Activated CD8-positive, alpha-beta memory T cell treated with anti-CD3 and anti-CD28 coated beads, Interleukin-2, amount 10 ng/mL, durations not matched to agents 7 days and 5 days (primary cell): ENCODE results near the gene PHACTR2. TPM values are rescaled to one million over a fixed set of nuclear protein-coding genes. Genes with fewer than 3 reads are reported as not detected.

Experiments
- ATAC-seq: fragments of 150-1000 bp; cut with Tn5 transposase; one replicate; pipeline ENCODE4 v1.10.0; 2021; ENCODE audit warnings: moderate library complexity
- CTCF ChIA-PET: fragments of 350-600 bp; sonication (Branson Sonifier 250); formaldehyde crosslinking; loops from one replicate; lab custom pipeline; 2021; ENCODE audit warnings: antibody characterized with exemption; lab: Charles Lee
- DNase-seq: peaks from one replicate; pipeline ENCODE4 v3.0.0-alpha.2; 2020
- H3K27ac Mint-ChIP-seq: one replicate; pipeline ENCODE4 v1.8.0; 2021; ENCODE audit warnings: mild to moderate bottlenecking, mixed read lengths
- H3K27me3 Mint-ChIP-seq: one replicate; pipeline ENCODE4 v1.8.0; 2021; ENCODE audit warnings: mixed read lengths
- H3K36me3 Mint-ChIP-seq: one replicate; pipeline ENCODE4 v1.8.0; 2021; ENCODE audit warnings: mild to moderate bottlenecking, mixed read lengths
- H3K4me1 Mint-ChIP-seq: one replicate; pipeline ENCODE4 v1.8.0; 2021; ENCODE audit warnings: mixed read lengths
- H3K4me3 Mint-ChIP-seq: one replicate; pipeline ENCODE4 v1.8.0; 2021; ENCODE audit warnings: mild to moderate bottlenecking, moderate library complexity, mixed read lengths
- H3K9me3 Mint-ChIP-seq: one replicate; pipeline ENCODE4 v1.8.0; 2022; ENCODE audit warnings: low read depth, mixed read lengths
- total RNA-seq, 2 experiments: library from RNA; stranded (reverse); gene quantifications; one replicate each; pipeline ENCODE4 v1.2.3, GENCODE V29; 2021

Gene PHACTR2
- total RNA-seq, 2 experiments from 2014 or later: 24.2 to 28.0 TPM

GRCh38 chr6:143758551-143758950 lies 80.8 kb downstream of the PHACTR2 start:
- no peak for DNase-seq
- Mint-ChIP-seq H3K27me3 (no peaks in the 10 kb centered on the region), H3K9me3 (no peaks in the 10 kb centered on the region), H3K36me3 (peaks cover 6% of the 10 kb centered on the region), H3K4me1 (peaks cover 3% of the 10 kb centered on the region), H3K27ac (no peak overlapping the region), H3K4me3 (no peak overlapping the region)
- ATAC-seq: no peak
- CTCF ChIA-PET: interaction anchor here (1.2 kb wide), 1 partner anchor 18 kb away, joined by 3 read pairs; no protein-coding TSS in a partner anchor

- H3K4me1 Mint-ChIP-seq: peaks cover 3% of the 10 kb centered on the region
- CTCF ChIA-PET: interaction anchor here (1.0 kb wide), 1 partner anchor 19 kb away, joined by 4 read pairs; no protein-coding TSS in a partner anchor
- H3K9me3 Mint-ChIP-seq: no peaks in the 10 kb centered on the region
- no peaks in the 10 kb centered on the region for H3K27me3 Mint-ChIP-seq
- peaks cover 6% of the 10 kb centered on the region for H3K36me3 Mint-ChIP-seq
- no peak overlapping the region for H3K4me3 Mint-ChIP-seq
- no peak overlapping the region for H3K27ac Mint-ChIP-seq
- ATAC-seq (no peak), DNase-seq (no peak)
Observed at GRCh38 chr6:143759666-143760065, 81.9 kb downstream of the PHACTR2 start.

- Mint-ChIP-seq H3K4me3 (no peak overlapping the region), H3K27ac (no peak overlapping the region), H3K36me3 (peaks cover 4% of the 10 kb centered on the region), H3K4me1 (peaks cover 3% of the 10 kb centered on the region), H3K9me3 (no peaks in the 10 kb centered on the region), H3K27me3 (no peaks in the 10 kb centered on the region)
- CTCF ChIA-PET: interaction anchor here (0.7 kb wide), 1 partner anchor 9 kb away, joined by 3 read pairs; no protein-coding TSS in a partner anchor
- ATAC-seq (no peak), DNase-seq (no peak)
Observed at GRCh38 chr6:143761074-143761473, 83.3 kb downstream of the PHACTR2 start.

GRCh38 chr6:143762126-143762525 lies 84.4 kb downstream of the PHACTR2 start:
- Mint-ChIP-seq H3K9me3 (no peaks in the 10 kb centered on the region), H3K4me3 (no peak overlapping the region), H3K36me3 (peaks cover 3% of the 10 kb centered on the region), H3K4me1 (peaks cover 3% of the 10 kb centered on the region), H3K27me3 (no peaks in the 10 kb centered on the region), H3K27ac (no peak overlapping the region)
- ATAC-seq (no peak), DNase-seq (no peak)
- CTCF ChIA-PET: no interaction called here

- CTCF ChIA-PET: no interaction called here
Observed at GRCh38 chr6:143765422-143766184, 87.8 kb downstream of the PHACTR2 start.

GRCh38 chr6:143766185-143766553 lies 88.4 kb downstream of the PHACTR2 start:
- Mint-ChIP-seq H3K4me3 (no peak overlapping the region), H3K36me3 (peaks cover 7% of the 10 kb centered on the region), H3K27me3 (no peaks in the 10 kb centered on the region), H3K27ac (no peak overlapping the region), H3K9me3 (no peaks in the 10 kb centered on the region), H3K4me1 (no peaks in the 10 kb centered on the region)
- CTCF ChIA-PET: no interaction called here
- ATAC-seq (no peak), DNase-seq (no peak)

More at GRCh38 chr6:143765422-143766184, 87.8 kb downstream of the PHACTR2 start:
- Mint-ChIP-seq H3K27me3 (no peaks in the 10 kb centered on the region), H3K4me1 (no peaks in the 10 kb centered on the region), H3K4me3 (no peak overlapping the region), H3K36me3 (peaks cover 7% of the 10 kb centered on the region), H3K9me3 (no peaks in the 10 kb centered on the region), H3K27ac (no peak overlapping the region)
- no peak for ATAC-seq
- DNase-seq: no peak

GRCh38 chr6:143767433-143767832 lies 89.7 kb downstream of the PHACTR2 start:
- no peak overlapping the region for H3K4me3 Mint-ChIP-seq
- peaks cover 6% of the 10 kb centered on the region for H3K36me3 Mint-ChIP-seq
- H3K27me3 Mint-ChIP-seq: no peaks in the 10 kb centered on the region
- H3K4me1 Mint-ChIP-seq: no peaks in the 10 kb centered on the region
- DNase-seq: no peak
- CTCF ChIA-PET: no interaction called here
- no peak for ATAC-seq
- no peaks in the 10 kb centered on the region for H3K9me3 Mint-ChIP-seq
- H3K27ac Mint-ChIP-seq: no peak overlapping the region

GRCh38 chr6:143772116-143773086 lies 94.6 kb downstream of the PHACTR2 start:
- no peak for ATAC-seq
- H3K4me1 Mint-ChIP-seq: no peaks in the 10 kb centered on the region
- CTCF ChIA-PET: no interaction called here

GRCh38 chr6:143773506-143774150 lies 95.9 kb downstream of the PHACTR2 start:
- no peaks in the 10 kb centered on the region for H3K9me3 Mint-ChIP-seq
- CTCF ChIA-PET: no interaction called here
- ATAC-seq (no peak), DNase-seq (no peak)
- H3K27me3 Mint-ChIP-seq: no peaks in the 10 kb centered on the region
- no peak overlapping the region for H3K4me3 Mint-ChIP-seq
- peaks cover 9% of the 10 kb centered on the region for H3K36me3 Mint-ChIP-seq
- no peaks in the 10 kb centered on the region for H3K4me1 Mint-ChIP-seq
- H3K27ac Mint-ChIP-seq: no peak overlapping the region

More at GRCh38 chr6:143772116-143773086, 94.6 kb downstream of the PHACTR2 start:
- Mint-ChIP-seq H3K4me3 (no peak overlapping the region), H3K27ac (no peak overlapping the region), H3K27me3 (no peaks in the 10 kb centered on the region), H3K36me3 (peaks cover 9% of the 10 kb centered on the region), H3K9me3 (no peaks in the 10 kb centered on the region)
- no peak for DNase-seq

- no peak for DNase-seq
- no peaks in the 10 kb centered on the region for H3K4me1 Mint-ChIP-seq
- ATAC-seq: no peak
- H3K27ac Mint-ChIP-seq: no peak overlapping the region
- H3K36me3 Mint-ChIP-seq: peaks cover 14% of the 10 kb centered on the region
- no peaks in the 10 kb centered on the region for H3K27me3 Mint-ChIP-seq
- CTCF ChIA-PET: no interaction called here
- no peaks in the 10 kb centered on the region for H3K9me3 Mint-ChIP-seq
- no peak overlapping the region for H3K4me3 Mint-ChIP-seq
Observed at GRCh38 chr6:143774347-143774746, 96.6 kb downstream of the PHACTR2 start.

- Mint-ChIP-seq H3K27me3 (no peaks in the 10 kb centered on the region), H3K27ac (no peak overlapping the region), H3K4me3 (no peak overlapping the region), H3K9me3 (no peaks in the 10 kb centered on the region), H3K36me3 (peaks cover 14% of the 10 kb centered on the region), H3K4me1 (no peaks in the 10 kb centered on the region)
- CTCF ChIA-PET: no interaction called here
- ATAC-seq (no peak), DNase-seq (no peak)
Observed at GRCh38 chr6:143775336-143775735, 97.6 kb downstream of the PHACTR2 start.

- no peak overlapping the region for H3K4me3 Mint-ChIP-seq
- no peak overlapping the region for H3K27ac Mint-ChIP-seq
- H3K9me3 Mint-ChIP-seq: no peaks in the 10 kb centered on the region
- CTCF ChIA-PET: interaction anchor here (1.0 kb wide), 1 partner anchor 19 kb away, joined by 4 read pairs; no protein-coding TSS in a partner anchor
- DNase-seq: no peak
- peaks cover 16% of the 10 kb centered on the region for H3K36me3 Mint-ChIP-seq
- ATAC-seq: no peak
- H3K4me1 Mint-ChIP-seq: no peaks in the 10 kb centered on the region
- no peaks in the 10 kb centered on the region for H3K27me3 Mint-ChIP-seq
Observed at GRCh38 chr6:143778926-143779325, 101.2 kb downstream of the PHACTR2 start.

GRCh38 chr6:143782481-143782880 lies 104.7 kb downstream of the PHACTR2 start:
- Mint-ChIP-seq H3K27ac (no peak overlapping the region), H3K9me3 (peaks cover 11% of the 10 kb centered on the region), H3K27me3 (no peaks in the 10 kb centered on the region), H3K36me3 (peaks cover 33% of the 10 kb centered on the region), H3K4me3 (no peak overlapping the region), H3K4me1 (no peaks in the 10 kb centered on the region)
- CTCF ChIA-PET: no interaction called here
- no peak for ATAC-seq
- no peak for DNase-seq
